HG03457 (cell line): Measurements from ENCODE around the gene JPH2.

Source experiments
- ATAC-seq: cut with Tn5 transposase; IDR thresholded peaks from one replicate; pipeline ENCODE4 v1.9.1; 2021; ENCODE audit warnings: moderate number of reproducible peaks; ENCODE audit not compliant: unreplicated experiment

JPH2 gene

GRCh38 chr20:44065401-44066340, 121.3 kb downstream of the JPH2 start:
- no peak for ATAC-seq

- ATAC-seq, result no peak
These were observed 122.2 kb downstream of the JPH2 start for GRCh38 chr20:44064501-44065400.
